ENCODE measurements around the gene SUGCT. TPM values are rescaled to one million over a fixed set of nuclear protein-coding genes. Genes with fewer than 3 reads are reported as not detected.
"Not testable (repeated sequence)": the region's sequence is repeated elsewhere in the genome, so short reads cannot be mapped to it uniquely, and the experiment has no call there.

Gene SUGCT
- total RNA-seq, 4 donors from 2014 or later, result 0.83 to 7.1 (median 3.2) TPM

GRCh38 chr7:40595832-40596231 is 461.0 kb downstream of the SUGCT start:
- Histone ChIP-seq H3K9me3 (no peaks in the 10 kb centered on the region), H3K27me3 (no peaks in the 10 kb centered on the region), H3K36me3 (no peaks in the 10 kb centered on the region), H3K4me3 (no peak overlapping the region), H3K27ac (peak overlapping the region in 1 of 4 donors; percentile 14), H3K4me1 (no peaks in the 10 kb centered on the region)
- intact Hi-C loops (cut with DNase I), result no loop called here
- TF ChIP-seq CTCF (IDR thresholded peaks at IDR 0.05), result no peak
- no peak for TF ChIP-seq POLR2A (IDR thresholded peaks at IDR 0.05)
- 67 to 69% methylated on average over 2 of the region's 2 CpGs for WGBS, 2 donors
- DNase-seq, result no peak

GRCh38 chr7:40597517-40597916 is 462.7 kb downstream of the SUGCT start:
- Histone ChIP-seq H3K4me1 (no peaks in the 10 kb centered on the region), H3K27ac (no peak overlapping the region), H3K9me3 (no peaks in the 10 kb centered on the region), H3K27me3 (no peaks in the 10 kb centered on the region), H3K4me3 (no peak overlapping the region), H3K36me3 (no peaks in the 10 kb centered on the region)
- no peak for DNase-seq
- intact Hi-C loops (cut with DNase I), result no loop called here
- no peak for TF ChIP-seq POLR2A (IDR thresholded peaks at IDR 0.05)
- no peak for TF ChIP-seq CTCF (IDR thresholded peaks at IDR 0.05)

GRCh38 chr7:40598915-40599314 is 464.1 kb downstream of the SUGCT start:
- WGBS, 2 donors, result 68 to 73% methylated on average over 7 of the region's 7 CpGs
- no peaks in the 10 kb centered on the region for H3K27me3 ChIP-seq
- H3K9me3 ChIP-seq, result no peaks in the 10 kb centered on the region
- no peaks in the 10 kb centered on the region for H3K36me3 ChIP-seq
- H3K27ac ChIP-seq, result no peak overlapping the region
- intact Hi-C loops (cut with DNase I), result no loop called here
- no peaks in the 10 kb centered on the region for H3K4me1 ChIP-seq
- no peak overlapping the region for H3K4me3 ChIP-seq
- no peak for TF ChIP-seq CTCF (IDR thresholded peaks at IDR 0.05)
- DNase-seq, result no peak

GRCh38 chr7:40599836-40600235 is 465.0 kb downstream of the SUGCT start:
- no peak for TF ChIP-seq CTCF (IDR thresholded peaks at IDR 0.05)
- no peak for TF ChIP-seq POLR2A (IDR thresholded peaks at IDR 0.05)
- Histone ChIP-seq H3K27me3 (no peaks in the 10 kb centered on the region), H3K4me3 (no peak overlapping the region), H3K27ac (no peak overlapping the region), H3K4me1 (no peaks in the 10 kb centered on the region), H3K36me3 (no peaks in the 10 kb centered on the region), H3K9me3 (no peaks in the 10 kb centered on the region)
- 50 to 96% methylated on average over 5 of the region's 5 CpGs for WGBS, 2 donors
- intact Hi-C loops (cut with DNase I), result no loop called here
- DNase-seq, result no peak

- H3K9me3 ChIP-seq; H3K36me3 ChIP-seq; intact Hi-C loops (cut with DNase I); H3K4me3 ChIP-seq; H3K27me3 ChIP-seq; DNase-seq; H3K27ac ChIP-seq; H3K4me1 ChIP-seq: not testable (repeated sequence)
- WGBS, 2 donors, result 39 to 72% methylated on average over 2 of the region's 2 CpGs
These were observed 467.5 kb downstream of the SUGCT start for GRCh38 chr7:40602351-40602750.
